ENCODE measurements around the gene CFAP61.

Gene CFAP61

GRCh38 chr20:20018366-20018765 lies 34.0 kb upstream of the CFAP61 start:
- Mint-ChIP-seq H3K4me1 (ENCODE audit: low read depth in 2 of 2) (peaks cover 36 to 44% of the 10 kb centered on the region in 2 donors), H3K4me3 (peak overlapping the region; percentile 92 to 93), H3K36me3 (ENCODE audit: insufficient read depth) (peaks cover 15% of the 10 kb centered on the region), H3K9me3 (no peaks in the 10 kb centered on the region), H3K27ac (peak overlapping the region; percentile 96), H3K27me3 (no peaks in the 10 kb centered on the region)
- ATAC-seq (replicated peaks) (no peak), DNase-seq (no peak)

DNA sequence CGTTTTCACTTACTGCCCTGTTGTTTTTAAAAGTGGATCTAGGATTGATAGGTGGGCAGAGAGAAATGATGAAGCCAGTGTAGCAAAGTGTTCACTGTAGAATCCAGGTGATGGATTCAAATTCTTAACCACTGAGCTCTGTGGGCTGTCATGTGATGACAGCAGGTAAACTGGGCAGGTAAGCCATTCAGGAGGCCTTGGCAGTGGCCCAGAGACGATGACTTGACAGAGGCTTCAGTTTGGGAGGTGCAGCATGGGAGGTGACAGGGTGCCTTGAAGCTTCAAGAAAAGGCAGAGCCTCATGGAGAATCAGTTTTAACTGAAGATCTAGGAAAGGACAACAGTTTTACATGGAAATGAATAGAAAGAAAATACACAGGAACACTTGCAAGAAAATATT lies 33.2 kb upstream of the CFAP61 start:
- H3K9me3 Mint-ChIP-seq: no peaks in the 10 kb centered on the region
- peaks cover 36 to 44% of the 10 kb centered on the region in 2 donors for H3K4me1 Mint-ChIP-seq (ENCODE audit: low read depth in 2 of 2)
- no peaks in the 10 kb centered on the region for H3K27me3 Mint-ChIP-seq
- DNase-seq (no peak), ATAC-seq (replicated peaks) (no peak)
- H3K4me3 Mint-ChIP-seq: peak overlapping the region; percentile 41 to 93
- H3K36me3 Mint-ChIP-seq (ENCODE audit: insufficient read depth): peaks cover 21% of the 10 kb centered on the region
- peak overlapping the region; percentile 69 to 96 for H3K27ac Mint-ChIP-seq

- no peaks in the 10 kb centered on the region for H3K9me3 Mint-ChIP-seq
- no peak for DNase-seq
- peak overlapping the region; percentile 69 to 88 for H3K27ac Mint-ChIP-seq
- H3K36me3 Mint-ChIP-seq (ENCODE audit: insufficient read depth): peaks cover 25% of the 10 kb centered on the region
- peaks cover 41 to 49% of the 10 kb centered on the region in 2 donors for H3K4me1 Mint-ChIP-seq (ENCODE audit: low read depth in 2 of 2)
- no peak overlapping the region for H3K4me3 Mint-ChIP-seq
- ATAC-seq (replicated peaks): no peak
- no peaks in the 10 kb centered on the region for H3K27me3 Mint-ChIP-seq
These were observed 31.4 kb upstream of the CFAP61 start for GRCh38 chr20:20020908-20021307.

- Mint-ChIP-seq H3K4me3 (no peak overlapping the region), H3K9me3 (no peaks in the 10 kb centered on the region), H3K27me3 (no peaks in the 10 kb centered on the region), H3K36me3 (ENCODE audit: insufficient read depth) (peaks cover 24% of the 10 kb centered on the region), H3K27ac (peak overlapping the region; percentile 29 to 69), H3K4me1 (ENCODE audit: low read depth in 2 of 2) (peaks cover 39 to 47% of the 10 kb centered on the region in 2 donors)
- no peak for ATAC-seq (replicated peaks)
- no peak for DNase-seq
These were observed 30.5 kb upstream of the CFAP61 start for GRCh38 chr20:20021835-20022234.

DNA sequence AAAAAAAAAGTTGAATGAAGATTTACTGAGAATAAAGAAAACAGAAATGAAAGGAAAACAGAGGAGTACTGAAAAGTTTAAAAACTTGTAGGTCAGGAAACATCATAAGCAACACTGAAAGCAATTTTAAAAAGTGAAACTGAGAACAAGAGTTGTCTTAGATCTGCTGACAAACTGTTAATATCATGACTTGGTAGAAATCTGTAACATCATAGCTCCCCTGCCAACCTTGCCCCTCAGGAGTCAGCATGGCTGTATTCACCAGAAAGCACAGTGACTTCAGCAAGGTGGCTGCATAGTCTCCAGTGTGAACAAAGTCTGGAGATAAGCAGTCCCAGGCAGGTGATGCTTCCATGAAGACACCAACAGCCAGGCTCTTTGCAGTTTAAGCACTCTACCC lies 29.8 kb upstream of the CFAP61 start:
- no peak for DNase-seq
- peaks cover 35 to 44% of the 10 kb centered on the region in 2 donors for H3K4me1 Mint-ChIP-seq (ENCODE audit: low read depth in 2 of 2)
- H3K9me3 Mint-ChIP-seq: no peaks in the 10 kb centered on the region
- H3K36me3 Mint-ChIP-seq (ENCODE audit: insufficient read depth): peaks cover 26% of the 10 kb centered on the region
- no peak overlapping the region for H3K4me3 Mint-ChIP-seq
- H3K27ac Mint-ChIP-seq: peak overlapping the region in 1 of 2 donors; percentile 29
- H3K27me3 Mint-ChIP-seq: no peaks in the 10 kb centered on the region
- ATAC-seq (replicated peaks): no peak

DNA sequence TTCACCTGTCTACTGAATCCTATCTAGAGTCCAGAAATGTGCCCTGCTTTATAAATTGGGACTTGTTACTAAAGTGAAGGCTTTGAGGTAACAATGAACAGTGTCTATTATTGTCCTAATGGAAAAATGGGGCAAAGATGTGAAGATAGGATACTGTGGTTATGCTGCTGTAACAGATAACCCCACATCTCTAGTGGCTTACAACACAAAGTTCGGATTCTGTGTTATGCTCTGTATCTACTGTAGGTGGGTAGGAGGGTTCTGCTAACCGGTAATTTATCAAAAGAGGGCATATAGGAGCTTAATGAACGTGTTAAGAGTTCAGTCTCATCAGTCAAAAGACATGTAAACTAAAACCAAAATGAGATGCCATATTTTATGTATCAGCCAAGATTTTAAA lies 28.9 kb upstream of the CFAP61 start:
- Mint-ChIP-seq H3K36me3 (ENCODE audit: insufficient read depth) (peaks cover 27% of the 10 kb centered on the region), H3K9me3 (no peaks in the 10 kb centered on the region), H3K4me1 (ENCODE audit: low read depth in 2 of 2) (peaks cover 26 to 36% of the 10 kb centered on the region in 2 donors), H3K27ac (peak overlapping the region in 1 of 2 donors; percentile 38), H3K4me3 (no peak overlapping the region), H3K27me3 (no peaks in the 10 kb centered on the region)
- ATAC-seq (replicated peaks) (no peak), DNase-seq (no peak)

GRCh38 chr20:20024942-20025341 lies 27.4 kb upstream of the CFAP61 start:
- no peak for ATAC-seq (replicated peaks)
- H3K27me3 Mint-ChIP-seq: no peaks in the 10 kb centered on the region
- H3K4me1 Mint-ChIP-seq (ENCODE audit: low read depth in 2 of 2): peaks cover 18 to 23% of the 10 kb centered on the region in 2 donors
- DNase-seq: no peak
- peaks cover 29% of the 10 kb centered on the region for H3K36me3 Mint-ChIP-seq (ENCODE audit: insufficient read depth)
- H3K4me3 Mint-ChIP-seq: no peak overlapping the region
- no peaks in the 10 kb centered on the region for H3K9me3 Mint-ChIP-seq
- peak overlapping the region; percentile 27 to 59 for H3K27ac Mint-ChIP-seq

GRCh38 chr20:20027284-20027683 lies 25.0 kb upstream of the CFAP61 start:
- H3K27ac Mint-ChIP-seq: peak overlapping the region in 1 of 2 donors; percentile 19
- ATAC-seq (replicated peaks) (no peak), DNase-seq (no peak)
- no peaks in the 10 kb centered on the region for H3K27me3 Mint-ChIP-seq
- H3K36me3 Mint-ChIP-seq (ENCODE audit: insufficient read depth): peaks cover 30% of the 10 kb centered on the region
- H3K4me3 Mint-ChIP-seq: no peak overlapping the region
- H3K9me3 Mint-ChIP-seq: no peaks in the 10 kb centered on the region
- H3K4me1 Mint-ChIP-seq (ENCODE audit: low read depth in 2 of 2): peaks cover 5 to 7% of the 10 kb centered on the region in 2 donors

DNA sequence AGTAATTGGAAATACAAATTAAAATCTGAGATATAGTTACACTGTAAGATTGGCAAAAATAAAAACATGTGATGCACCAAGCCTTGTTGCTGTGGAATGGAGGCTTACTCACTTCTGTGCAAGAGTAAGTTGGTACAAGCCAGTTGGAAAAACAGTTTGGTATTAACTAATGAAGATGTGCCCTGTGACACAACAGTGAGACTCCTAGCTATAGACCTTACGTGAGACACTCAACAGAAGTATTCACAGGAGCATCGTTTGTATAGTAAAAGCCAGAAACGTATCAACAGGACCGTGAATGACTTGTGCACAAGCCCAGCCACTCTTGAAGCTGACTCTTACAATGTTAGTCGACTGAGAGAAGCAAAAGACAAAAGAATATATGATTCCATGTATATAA lies 20.5 kb upstream of the CFAP61 start:
- no peaks in the 10 kb centered on the region for H3K9me3 Mint-ChIP-seq
- ATAC-seq (replicated peaks) (no peak), DNase-seq (no peak)
- H3K27me3 Mint-ChIP-seq: no peaks in the 10 kb centered on the region
- no peak overlapping the region for H3K4me3 Mint-ChIP-seq
- peaks cover 57% of the 10 kb centered on the region for H3K36me3 Mint-ChIP-seq (ENCODE audit: insufficient read depth)
- H3K4me1 Mint-ChIP-seq (ENCODE audit: low read depth in 2 of 2): peaks cover 2 to 3% of the 10 kb centered on the region in 2 donors
- H3K27ac Mint-ChIP-seq: no peak overlapping the region

DNA sequence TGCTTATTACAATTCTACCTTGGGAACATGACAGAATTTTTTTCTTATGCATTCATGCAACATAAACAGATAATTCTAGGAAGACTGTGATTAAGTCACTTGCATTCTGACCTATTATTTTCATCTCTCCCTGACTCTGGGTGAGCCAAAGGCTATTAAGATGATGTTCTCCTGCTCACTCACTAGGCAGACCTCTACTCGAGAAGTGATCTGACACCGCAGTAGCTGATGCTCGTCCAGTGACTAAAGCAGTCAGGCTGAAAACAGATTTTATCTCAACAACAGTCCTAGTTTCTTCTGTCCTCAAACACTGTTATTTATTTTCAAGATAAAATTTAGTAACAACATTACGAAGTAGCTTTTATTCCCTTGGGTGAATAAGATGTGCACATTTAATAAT lies 17.8 kb upstream of the CFAP61 start:
- no peaks in the 10 kb centered on the region for H3K27me3 Mint-ChIP-seq
- DNase-seq (no peak), ATAC-seq (replicated peaks) (no peak)
- H3K4me3 Mint-ChIP-seq: no peak overlapping the region
- peaks cover 4 to 5% of the 10 kb centered on the region in 2 donors for H3K4me1 Mint-ChIP-seq (ENCODE audit: low read depth in 2 of 2)
- H3K9me3 Mint-ChIP-seq: no peaks in the 10 kb centered on the region
- H3K27ac Mint-ChIP-seq: no peak overlapping the region
- peaks cover 72% of the 10 kb centered on the region for H3K36me3 Mint-ChIP-seq (ENCODE audit: insufficient read depth)

DNA sequence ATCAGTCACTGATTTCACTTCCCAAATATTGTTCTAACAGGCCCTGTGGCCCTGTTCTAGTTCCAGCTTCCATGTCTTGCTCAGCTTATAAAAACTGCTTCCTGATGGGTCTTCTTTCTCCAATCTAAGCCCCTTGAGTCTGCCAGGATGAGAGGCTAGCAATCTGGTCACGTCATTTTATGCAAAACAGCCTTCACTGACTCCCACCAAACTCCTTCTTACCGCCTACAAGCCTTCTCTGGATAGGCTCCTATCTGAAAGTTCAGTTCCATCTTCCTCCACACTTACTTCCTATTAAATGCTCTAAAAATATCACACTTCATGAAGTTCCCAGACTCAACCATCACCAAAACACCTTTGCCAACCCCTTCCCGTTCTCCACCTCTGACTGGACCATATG lies 15.6 kb upstream of the CFAP61 start:
- H3K4me3 Mint-ChIP-seq: no peak overlapping the region
- H3K27me3 Mint-ChIP-seq: no peaks in the 10 kb centered on the region
- DNase-seq: no peak
- H3K27ac Mint-ChIP-seq: no peak overlapping the region
- no peaks in the 10 kb centered on the region for H3K9me3 Mint-ChIP-seq
- peaks cover 5% of the 10 kb centered on the region in 2 donors for H3K4me1 Mint-ChIP-seq (ENCODE audit: low read depth in 2 of 2)
- peaks cover 90% of the 10 kb centered on the region for H3K36me3 Mint-ChIP-seq (ENCODE audit: insufficient read depth)
- no peak for ATAC-seq (replicated peaks)

- Mint-ChIP-seq H3K27ac (peak overlapping the region in 1 of 2 donors; percentile 15), H3K4me3 (no peak overlapping the region), H3K36me3 (ENCODE audit: insufficient read depth) (peaks cover 92% of the 10 kb centered on the region), H3K9me3 (no peaks in the 10 kb centered on the region), H3K27me3 (no peaks in the 10 kb centered on the region), H3K4me1 (ENCODE audit: low read depth in 2 of 2) (peaks cover 5% of the 10 kb centered on the region in 2 donors)
- DNase-seq: no peak
- ATAC-seq (replicated peaks): no peak
These were observed 14.4 kb upstream of the CFAP61 start for GRCh38 chr20:20037960-20038359.

DNA sequence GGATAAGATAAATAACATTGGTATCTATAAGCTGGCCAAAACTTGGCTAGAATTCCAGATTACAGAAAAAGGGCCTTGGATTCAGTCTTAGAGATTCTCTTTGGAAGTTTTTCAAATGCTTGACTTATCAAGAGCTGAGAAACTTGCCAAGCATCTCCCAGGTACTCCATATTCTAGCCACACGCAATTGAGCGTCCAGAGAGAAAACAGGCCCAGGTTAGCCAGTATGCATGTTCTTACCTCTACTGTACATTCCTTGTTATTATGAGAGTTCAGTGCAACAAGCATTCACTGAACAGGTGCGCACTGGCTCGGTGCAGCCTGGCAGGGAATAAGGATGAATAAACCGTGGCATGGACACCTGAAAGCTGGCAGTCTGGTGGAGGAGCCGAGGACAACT lies 13.7 kb upstream of the CFAP61 start:
- Mint-ChIP-seq H3K27ac (peak overlapping the region in 1 of 2 donors; percentile 15), H3K36me3 (ENCODE audit: insufficient read depth) (peaks cover 95% of the 10 kb centered on the region), H3K4me1 (ENCODE audit: low read depth in 2 of 2) (peaks cover 5% of the 10 kb centered on the region in 2 donors), H3K27me3 (no peaks in the 10 kb centered on the region), H3K9me3 (no peaks in the 10 kb centered on the region), H3K4me3 (no peak overlapping the region)
- no peak for DNase-seq
- ATAC-seq (replicated peaks): no peak

DNA sequence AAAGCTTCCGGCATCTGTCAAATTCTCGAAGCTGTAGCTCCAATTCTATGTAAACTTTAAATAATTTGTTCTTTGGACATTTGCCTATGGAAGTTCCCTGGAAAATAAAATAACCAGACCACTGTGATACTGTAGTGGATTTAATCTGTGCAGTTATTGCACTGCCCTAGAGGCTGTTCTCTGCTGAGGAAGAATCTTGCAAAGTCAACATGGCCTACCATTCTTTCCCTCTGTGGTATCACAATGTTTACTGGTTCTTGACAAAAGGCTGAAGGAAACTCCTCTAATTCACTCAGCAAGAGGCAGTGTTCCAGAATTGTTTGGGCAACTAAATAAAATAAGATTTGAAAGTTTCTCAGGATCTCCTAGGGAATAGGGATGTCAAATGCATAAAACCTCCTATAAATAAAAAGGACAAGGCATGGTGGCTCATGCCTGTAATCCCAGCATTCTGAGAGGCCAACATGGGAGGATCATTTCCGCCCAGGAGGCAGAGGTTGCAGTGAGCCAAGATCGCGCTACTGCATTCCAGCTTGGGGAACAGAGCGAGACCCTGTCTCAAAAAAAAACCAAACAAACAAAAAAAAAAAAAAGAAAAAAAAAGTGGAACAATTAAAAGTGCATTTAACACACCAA lies 12.5 kb upstream of the CFAP61 start:
- H3K4me3 Mint-ChIP-seq: no peak overlapping the region
- H3K4me1 Mint-ChIP-seq (ENCODE audit: low read depth in 2 of 2): peaks cover 5 to 11% of the 10 kb centered on the region in 2 donors
- DNase-seq (no peak), ATAC-seq (replicated peaks) (no peak)
- no peaks in the 10 kb centered on the region for H3K9me3 Mint-ChIP-seq
- peak overlapping the region in 1 of 2 donors; percentile 41 for H3K27ac Mint-ChIP-seq
- H3K27me3 Mint-ChIP-seq: no peaks in the 10 kb centered on the region
- peaks cover 99% of the 10 kb centered on the region for H3K36me3 Mint-ChIP-seq (ENCODE audit: insufficient read depth)

Data from effector memory CD8-positive, alpha-beta T cell (primary cell).